Prostate gland (tissue), 2 donors: ENCODE data around the gene GAREM1.

Experiments used
- CTCF ChIP-seq, 4 experiments: fragments of 200-600 bp in 2 of 4; fragments of 450-650 bp in 2 of 4; sonication (generic) in 2 of 4; IDR thresholded peaks; 1 replicate in 3 of 4; 2 replicates in 1 of 4; pipeline ENCODE4 v1.5.1; 2016 to 2019; ENCODE audit warnings: antibody characterized with exemption in 4 of 4, mild to moderate bottlenecking in 2 of 4, moderate library complexity in 2 of 4
- POLR2A ChIP-seq: fragments of 450-650 bp; IDR thresholded peaks from one replicate; pipeline ENCODE4 v1.6.1; 2016; ENCODE audit warnings: antibody characterized with exemption, mild to moderate bottlenecking

GRCh38 chr18:32468147-32468845, 2.4 kb downstream of the GAREM1 start:
- TF ChIP-seq CTCF (IDR thresholded peaks at IDR 0.05) (no peak), POLR2A (no peak)
